CD8-positive, alpha-beta memory T cell (primary cell): ENCODE results near the gene SMC3. TPM values are rescaled to one million over a fixed set of nuclear protein-coding genes. Genes with fewer than 3 reads are reported as not detected.
"Not testable (repeated sequence)": the region's sequence is repeated elsewhere in the genome, so short reads cannot be mapped to it uniquely, and the experiment has no call there.

Source experiments
- CTCF ChIA-PET: fragments of 350-600 bp; sonication (Branson Sonifier 250); formaldehyde crosslinking; loops from one replicate; lab custom pipeline; 2021; ENCODE audit warnings: antibody characterized with exemption; lab: Charles Lee
- POLR2A ChIA-PET: fragments of 350-600 bp; sonication (Branson Sonifier 250); formaldehyde crosslinking; loops from one replicate; lab custom pipeline; 2021; ENCODE audit warnings: antibody characterized with exemption; lab: Charles Lee
- DNase-seq, 5 donors: peaks; one replicate each; pipeline versions ENCODE4 v3.0.0 to v3.0.0-alpha.2; 2020 to 2022; ENCODE audit warnings: mixed read lengths in 1 of 5
- H3K27ac ChIP-seq: one replicate; pipeline ENCODE4 v1.7.0; 2013; ENCODE audit warnings: low read depth, mild to moderate bottlenecking, low read length, moderate library complexity
- H3K27me3 ChIP-seq: 2 replicates; pipeline ENCODE4 v1.7.0; 2013; ENCODE audit warnings: low read length, mild to moderate bottlenecking; ENCODE audit not compliant: insufficient read depth, poor library complexity, severe bottlenecking
- H3K36me3 ChIP-seq: 2 replicates; pipeline ENCODE4 v1.7.0; 2013; ENCODE audit warnings: mild to moderate bottlenecking, low read length, moderate library complexity; ENCODE audit not compliant: insufficient read depth
- H3K4me1 ChIP-seq: 2 replicates; pipeline ENCODE4 v1.7.0; 2013; ENCODE audit warnings: mild to moderate bottlenecking, low read length, moderate library complexity; ENCODE audit not compliant: insufficient read depth
- H3K4me3 ChIP-seq: 2 replicates; pipeline ENCODE4 v1.7.0; 2013; ENCODE audit warnings: mild to moderate bottlenecking, low read length
- H3K9me3 ChIP-seq: 2 replicates; pipeline ENCODE4 v1.7.0; 2013; ENCODE audit warnings: mild to moderate bottlenecking, low read length
- H3K27ac Mint-ChIP-seq, 8 donors: one replicate each; pipeline ENCODE4 v1.8.0; 2020 to 2021; ENCODE audit warnings: mixed read lengths in 8 of 8, mild to moderate bottlenecking in 6 of 8, inconsistent platforms in 3 of 8, moderate library complexity in 3 of 8
- H3K27me3 Mint-ChIP-seq, 2 donors: one replicate each; pipeline ENCODE4 v1.8.0; 2020 to 2021; ENCODE audit warnings: mixed read lengths in 2 of 2, mild to moderate bottlenecking in 1 of 2, moderate library complexity in 1 of 2
- H3K36me3 Mint-ChIP-seq, 3 donors: one replicate each; pipeline ENCODE4 v1.8.0; 2020 to 2021; ENCODE audit warnings: mixed read lengths in 3 of 3, inconsistent platforms in 1 of 3, mild to moderate bottlenecking in 1 of 3
- H3K4me1 Mint-ChIP-seq, 3 donors: one replicate each; pipeline ENCODE4 v1.8.0; 2020 to 2021; ENCODE audit warnings: mixed read lengths in 3 of 3, inconsistent platforms in 1 of 3, mild to moderate bottlenecking in 1 of 3
- H3K4me3 Mint-ChIP-seq, 7 donors: one replicate each; pipeline ENCODE4 v1.8.0; 2020 to 2021; ENCODE audit warnings: mixed read lengths in 7 of 7, mild to moderate bottlenecking in 6 of 7, moderate library complexity in 4 of 7, inconsistent platforms in 2 of 7
- H3K9me3 Mint-ChIP-seq, 5 donors: one replicate each; pipeline ENCODE4 v1.8.0; 2020 to 2022; ENCODE audit warnings: mixed read lengths in 5 of 5, mild to moderate bottlenecking in 3 of 5, moderate library complexity in 2 of 5, inconsistent platforms in 1 of 5
- polyA plus RNA-seq: library from polyadenylated mRNA; unstranded; fragments of 300-500 nt; fragmentation: Illumina TruSeq; gene quantifications from one replicate; pipeline ENCODE4 v1.2.3, GENCODE V29; 2021
- total RNA-seq, 2 experiments: library from RNA; stranded (reverse); gene quantifications; one replicate each; pipeline ENCODE4 v1.2.3, GENCODE V29; 2021

SMC3 gene
- total and polyA plus RNA-seq, 3 experiments from 2014 or later: 77.7 to 102 (median 77.9) TPM

GRCh38 chr10:110528224-110528996, 39.1 kb upstream of the SMC3 start:
- H3K4me3 Mint-ChIP-seq: peak overlapping the region in 5 of 7 donors; percentile 30 to 68 (median 60)
- no peaks in the 10 kb centered on the region for H3K9me3 Mint-ChIP-seq
- peak overlapping the region in 4 of 8 donors; percentile 35 to 89 (median 82) for H3K27ac Mint-ChIP-seq
- Histone ChIP-seq H3K27ac (no peak overlapping the region), H3K4me1 (peaks cover 23% of the 10 kb centered on the region), H3K9me3 (no peaks in the 10 kb centered on the region), H3K27me3 (no peaks in the 10 kb centered on the region), H3K4me3 (no peak overlapping the region), H3K36me3 (no peaks in the 10 kb centered on the region)
- DNase-seq: no peak
- H3K27me3 Mint-ChIP-seq: peaks cover 1 to 4% of the 10 kb centered on the region in 2 donors
- ChIA-PET CTCF (interaction anchor here (1.7 kb wide), 1 partner anchor 18 kb away, joined by 4 read pairs; no protein-coding TSS in a partner anchor), POLR2A (no interaction called here)
- no peaks in the 10 kb centered on the region for H3K36me3 Mint-ChIP-seq
- peaks cover 19 to 33% (median 33%) of the 10 kb centered on the region in 3 donors for H3K4me1 Mint-ChIP-seq

- H3K4me3 ChIP-seq, H3K27me3 Mint-ChIP-seq, DNase-seq, H3K36me3 Mint-ChIP-seq, H3K27me3 ChIP-seq, H3K27ac ChIP-seq, H3K9me3 Mint-ChIP-seq, H3K36me3 ChIP-seq, H3K9me3 ChIP-seq, POLR2A ChIA-PET: not testable (repeated sequence)
- H3K4me1 ChIP-seq: peaks cover 23% of the 10 kb centered on the region
- CTCF ChIA-PET: interaction anchor here (0.7 to 1.7 kb wide), 2 partner anchors 18 to 175 kb away, joined by 3 to 4 read pairs; no protein-coding TSS in a partner anchor
- peak overlapping the region in 5 of 8 donors; percentile 72 to 89 (median 80) for H3K27ac Mint-ChIP-seq
- H3K4me1 Mint-ChIP-seq: peaks cover 18 to 31% (median 30%) of the 10 kb centered on the region in 3 donors
- peak overlapping the region in 6 of 7 donors; percentile 30 to 65 (median 61) for H3K4me3 Mint-ChIP-seq
Measured at GRCh38 chr10:110528997-110529524, 38.4 kb upstream of the SMC3 start.

GRCh38 chr10:110529596-110530011, 37.9 kb upstream of the SMC3 start:
- H3K36me3 Mint-ChIP-seq: no peaks in the 10 kb centered on the region
- Histone ChIP-seq H3K27me3 (no peaks in the 10 kb centered on the region), H3K36me3 (no peaks in the 10 kb centered on the region), H3K4me3 (no peak overlapping the region), H3K4me1 (peaks cover 23% of the 10 kb centered on the region), H3K9me3 (no peaks in the 10 kb centered on the region), H3K27ac (no peak overlapping the region)
- POLR2A ChIA-PET: no interaction called here
- CTCF ChIA-PET: interaction anchor here (0.7 to 1.7 kb wide), 2 partner anchors 17 to 176 kb away, joined by 3 to 4 read pairs; no protein-coding TSS in a partner anchor
- peaks cover 22 to 34% (median 34%) of the 10 kb centered on the region in 3 donors for H3K4me1 Mint-ChIP-seq
- peak overlapping the region in 6 of 7 donors; percentile 39 to 73 (median 58) for H3K4me3 Mint-ChIP-seq
- DNase-seq: peak in 3 of 5 donors; percentile 30 to 34 (median 32)
- peak overlapping the region in 6 of 8 donors; percentile 63 to 89 (median 78) for H3K27ac Mint-ChIP-seq
- H3K9me3 Mint-ChIP-seq: no peaks in the 10 kb centered on the region
- H3K27me3 Mint-ChIP-seq: peaks cover 3 to 4% of the 10 kb centered on the region in 2 donors

- H3K4me3 Mint-ChIP-seq: peak overlapping the region in 4 of 7 donors; percentile 3 to 73 (median 8)
- POLR2A ChIA-PET: no interaction called here
Measured at GRCh38 chr10:110530131-110530831, 37.2 kb upstream of the SMC3 start.

GRCh38 chr10:110531687-110532086, 35.8 kb upstream of the SMC3 start:
- CTCF ChIA-PET: interaction anchor here (1.0 kb wide), 1 partner anchor 178 kb away, joined by 3 read pairs; no protein-coding TSS in a partner anchor
- Histone ChIP-seq H3K9me3 (no peaks in the 10 kb centered on the region), H3K27ac (no peak overlapping the region), H3K27me3 (no peaks in the 10 kb centered on the region), H3K36me3 (no peaks in the 10 kb centered on the region), H3K4me3 (no peak overlapping the region), H3K4me1 (peaks cover 33% of the 10 kb centered on the region)
- Mint-ChIP-seq H3K27ac (no peak overlapping the region), H3K9me3 (no peaks in the 10 kb centered on the region), H3K4me3 (peak overlapping the region in 1 of 7 donors; percentile 6), H3K4me1 (peaks cover 34 to 48% (median 48%) of the 10 kb centered on the region in 3 donors), H3K27me3 (peaks cover 1 to 4% of the 10 kb centered on the region in 2 donors), H3K36me3 (no peaks in the 10 kb centered on the region)
- DNase-seq: no peak
- POLR2A ChIA-PET: no interaction called here

More at GRCh38 chr10:110530131-110530831, 37.2 kb upstream of the SMC3 start:
- peaks cover 3 to 4% of the 10 kb centered on the region in 2 donors for H3K27me3 Mint-ChIP-seq
- no peak overlapping the region for H3K4me3 ChIP-seq
- peaks cover 24 to 37% (median 36%) of the 10 kb centered on the region in 3 donors for H3K4me1 Mint-ChIP-seq
- no peaks in the 10 kb centered on the region for H3K36me3 Mint-ChIP-seq
- CTCF ChIA-PET: no interaction called here
- H3K9me3 ChIP-seq: no peaks in the 10 kb centered on the region
- no peaks in the 10 kb centered on the region for H3K36me3 ChIP-seq
- H3K4me1 ChIP-seq: peaks cover 23% of the 10 kb centered on the region
- no peaks in the 10 kb centered on the region for H3K27me3 ChIP-seq
- peak in 1 of 5 donors; percentile 9 for DNase-seq
- peak overlapping the region in 3 of 8 donors; percentile 21 to 76 (median 33) for H3K27ac Mint-ChIP-seq
- H3K27ac ChIP-seq: no peak overlapping the region
- H3K9me3 Mint-ChIP-seq: no peaks in the 10 kb centered on the region

DNA sequence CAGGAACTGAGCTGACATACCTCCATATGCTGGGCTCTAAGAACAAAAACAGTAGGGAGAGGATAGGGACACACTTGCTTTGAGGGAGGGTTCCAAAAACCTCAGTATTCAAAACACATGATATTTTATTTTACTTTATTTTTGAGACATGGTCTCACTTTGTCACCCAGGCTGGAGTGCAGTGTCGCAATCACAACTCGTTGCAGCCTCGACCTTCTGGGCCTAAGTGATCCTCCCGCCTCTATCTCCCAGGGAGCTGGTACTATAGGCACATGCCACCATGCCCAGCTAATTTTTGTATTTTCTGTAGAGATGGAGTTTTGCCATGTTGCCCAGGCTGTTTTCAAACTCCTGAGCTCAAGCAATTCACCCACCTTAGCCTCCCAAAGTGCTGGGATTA, 34.9 kb upstream of the SMC3 start:
- H3K4me3 ChIP-seq, DNase-seq, H3K36me3 Mint-ChIP-seq, H3K27me3 Mint-ChIP-seq, H3K27ac Mint-ChIP-seq, POLR2A ChIA-PET, H3K9me3 ChIP-seq, CTCF ChIA-PET, H3K4me3 Mint-ChIP-seq, H3K9me3 Mint-ChIP-seq, H3K27me3 ChIP-seq, H3K36me3 ChIP-seq, H3K27ac ChIP-seq: not testable (repeated sequence)
- H3K4me1 Mint-ChIP-seq: peaks cover 36 to 49% (median 48%) of the 10 kb centered on the region in 3 donors
- peaks cover 34% of the 10 kb centered on the region for H3K4me1 ChIP-seq

DNA sequence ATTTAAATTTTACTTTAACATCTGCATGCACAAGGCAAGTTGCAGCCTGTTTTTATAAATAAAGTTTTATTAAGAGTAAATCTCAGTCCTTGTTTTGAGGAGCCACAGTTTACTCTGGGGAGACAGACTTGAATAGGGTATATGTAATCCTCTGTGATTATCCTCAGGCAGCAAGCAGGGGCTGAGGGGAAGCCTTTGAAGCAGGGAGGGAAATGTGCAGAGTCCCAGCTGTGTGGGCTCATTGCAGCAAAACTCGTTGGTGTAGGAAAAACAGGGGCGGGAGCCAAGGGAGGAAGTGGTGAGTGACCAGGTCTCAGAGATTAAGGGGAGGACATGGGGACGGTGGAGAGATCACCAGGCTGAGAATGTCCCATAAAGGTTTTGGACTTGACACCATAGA, 34.3 kb upstream of the SMC3 start:
- Histone ChIP-seq H3K4me3 (no peak overlapping the region), H3K9me3 (no peaks in the 10 kb centered on the region), H3K27me3 (no peaks in the 10 kb centered on the region), H3K27ac (no peak overlapping the region), H3K4me1 (peaks cover 34% of the 10 kb centered on the region), H3K36me3 (no peaks in the 10 kb centered on the region)
- ChIA-PET CTCF (interaction anchor here (0.7 kb wide), 1 partner anchor 14 kb away, joined by 3 read pairs; no protein-coding TSS in a partner anchor), POLR2A (no interaction called here)
- Mint-ChIP-seq H3K27me3 (peaks cover 1 to 4% of the 10 kb centered on the region in 2 donors), H3K4me3 (peak overlapping the region in 1 of 7 donors; percentile 36), H3K36me3 (no peaks in the 10 kb centered on the region), H3K4me1 (peaks cover 36 to 45% (median 44%) of the 10 kb centered on the region in 3 donors), H3K9me3 (no peaks in the 10 kb centered on the region), H3K27ac (peak overlapping the region in 1 of 8 donors; percentile 83)
- DNase-seq: no peak
